Coronary artery (tissue), 2 donors: ENCODE results near the gene GYPC.

Experiments
- DNase-seq: peaks from one replicate; pipeline ENCODE4 v3.0.0-alpha.2; 2017; ENCODE audit warnings: low spot score
- H3K27ac ChIP-seq, 2 donors: fragments of 200-600 bp; sonication (generic); one replicate each; pipeline ENCODE4 v1.5.1; 2016 to 2019
- H3K4me3 ChIP-seq: fragments of 200-600 bp; sonication (generic); 2 replicates; pipeline ENCODE4 v1.5.1; 2016; ENCODE audit warnings: mild to moderate bottlenecking, moderate library complexity
- CTCF ChIP-seq: fragments of 200-600 bp; sonication (generic); IDR thresholded peaks from one replicate; pipeline ENCODE4 v1.5.1; 2019; ENCODE audit warnings: antibody characterized with exemption

Gene GYPC

GRCh38 chr2:126699018-126699417 is 43.1 kb downstream of the GYPC start:
- Histone ChIP-seq H3K4me3 (no peak overlapping the region), H3K27ac (no peak overlapping the region)
- TF ChIP-seq CTCF: no peak
- no peak for DNase-seq

GRCh38 chr2:126699716-126700581 is 44.0 kb downstream of the GYPC start:
- no peak for DNase-seq
- TF ChIP-seq CTCF: no peak
- Histone ChIP-seq H3K27ac (no peak overlapping the region), H3K4me3 (no peak overlapping the region)

- no peak for TF ChIP-seq CTCF
- Histone ChIP-seq H3K4me3 (no peak overlapping the region), H3K27ac (no peak overlapping the region)
- peak; percentile 14 for DNase-seq
Measured at GRCh38 chr2:126700677-126701076, 44.7 kb downstream of the GYPC start.

- no peak for DNase-seq
- Histone ChIP-seq H3K27ac (no peak overlapping the region), H3K4me3 (no peak overlapping the region)
- TF ChIP-seq CTCF: no peak
Measured at GRCh38 chr2:126703311-126703710, 47.4 kb downstream of the GYPC start.

- no peak for DNase-seq
- Histone ChIP-seq H3K27ac (no peak overlapping the region), H3K4me3 (no peak overlapping the region)
- TF ChIP-seq CTCF: no peak
Measured at GRCh38 chr2:126704434-126705160, 48.6 kb downstream of the GYPC start.

- no peak for DNase-seq
- no peak overlapping the region for H3K27ac ChIP-seq
- no peak overlapping the region for H3K4me3 ChIP-seq
- no peak for TF ChIP-seq CTCF
Measured at GRCh38 chr2:126707191-126707590, 51.2 kb downstream of the GYPC start.
